Activated CD4-positive, alpha-beta T cell treated with anti-CD3 and anti-CD28 coated beads for 24 hours (primary cell): Measurements from ENCODE around the gene ADD2.
"Not testable (repeated sequence)": the region's sequence is repeated elsewhere in the genome, so short reads cannot be mapped to it uniquely, and the experiment has no call there.

ENCODE experiments used
- DNase-seq, 2 donors: peaks; one replicate each; pipeline ENCODE4 v3.0.0-alpha.2; 2020; ENCODE audit warnings: low read depth in 2 of 2

Gene ADD2

GRCh38 chr2:70638561-70638960 is 129.4 kb downstream of the ADD2 start:
- no peak for DNase-seq

- no peak for DNase-seq
Observed at GRCh38 chr2:70633508-70633907, 134.5 kb downstream of the ADD2 start.

GRCh38 chr2:70632966-70633365 is 135.0 kb downstream of the ADD2 start:
- no peak for DNase-seq

- no peak for DNase-seq
Observed at GRCh38 chr2:70632388-70632787, 135.6 kb downstream of the ADD2 start.

GRCh38 chr2:70630761-70631160 is 137.2 kb downstream of the ADD2 start:
- no peak for DNase-seq

- no peak for DNase-seq
Observed at GRCh38 chr2:70627211-70627898, 140.6 kb downstream of the ADD2 start.

GRCh38 chr2:70626254-70626990 is 141.6 kb downstream of the ADD2 start:
- DNase-seq, result no peak

- not testable (repeated sequence) for DNase-seq
Observed at GRCh38 chr2:70621536-70621935, 146.5 kb downstream of the ADD2 start.

- no peak for DNase-seq
Observed at GRCh38 chr2:70620020-70620419, 148.0 kb downstream of the ADD2 start.

- no peak for DNase-seq
Observed at GRCh38 chr2:70619167-70619566, 148.8 kb downstream of the ADD2 start.

GRCh38 chr2:70616168-70616694 is 151.8 kb downstream of the ADD2 start:
- no peak for DNase-seq

- no peak for DNase-seq
Observed at GRCh38 chr2:70615222-70615621, 152.8 kb downstream of the ADD2 start.

- no peak for DNase-seq
Observed at GRCh38 chr2:70613521-70613920, 154.5 kb downstream of the ADD2 start.

- DNase-seq, result no peak
Observed at GRCh38 chr2:70612574-70612973, 155.4 kb downstream of the ADD2 start.

GRCh38 chr2:70608373-70608772 is 159.6 kb downstream of the ADD2 start:
- DNase-seq, result no peak

- DNase-seq, result no peak
Observed at GRCh38 chr2:70607121-70607561, 160.9 kb downstream of the ADD2 start.
